GM12878 (cell line): Measurements from ENCODE around the gene MGAT4B. TPM values are rescaled to one million over a fixed set of nuclear protein-coding genes. Genes with fewer than 3 reads are reported as not detected.

Experiments used
- BACH1 ChIP-seq: fragments of 450-650 bp; IDR thresholded peaks from 2 replicates; pipeline ENCODE4 v1.6.1; 2017; ENCODE audit warnings: mild to moderate bottlenecking, borderline replicate concordance
- BCL11A ChIP-seq: IDR thresholded peaks from 2 replicates; pipeline ENCODE4 v1.6.1; 2011; ENCODE audit warnings: low read depth, low read length
- BCLAF1 ChIP-seq: fragments of 450-650 bp; IDR thresholded peaks from 2 replicates; pipeline ENCODE4 v1.6.1; 2017; ENCODE audit warnings: antibody characterized with exemption, mild to moderate bottlenecking, moderate library complexity
- CBFB ChIP-seq: IDR thresholded peaks from 2 replicates; pipeline ENCODE4 v1.6.1; 2016; ENCODE audit warnings: antibody characterized with exemption, low read depth
- CREM ChIP-seq: IDR thresholded peaks from 2 replicates; pipeline ENCODE4 v1.6.1; 2014; ENCODE audit warnings: antibody characterized with exemption, low read depth
- EED ChIP-seq: sonication (generic); IDR thresholded peaks from 2 replicates; pipeline ENCODE4 v1.6.1; 2016; ENCODE audit warnings: antibody characterized with exemption, low read depth
- EGR1 ChIP-seq, 2 experiments: IDR thresholded peaks; 1 replicate in 1 of 2; 2 replicates in 1 of 2; pipeline ENCODE4 v1.6.1; 2011 to 2012; ENCODE audit warnings: low read depth in 2 of 2, low read length in 2 of 2, borderline replicate concordance in 1 of 2, mild to moderate bottlenecking in 1 of 2, moderate library complexity in 1 of 2
- ETV6 ChIP-seq, 2 experiments: fragments of 450-650 bp in 1 of 2; IDR thresholded peaks in 1 of 2; conservative IDR thresholded peaks in 1 of 2; 2 replicates each; pipeline ENCODE4 v1.6.1; 2014; ENCODE audit warnings: antibody characterized with exemption in 1 of 2, borderline replicate concordance in 1 of 2, low read depth in 1 of 2, mild to moderate bottlenecking in 1 of 2, moderate library complexity in 1 of 2
- GATAD2B ChIP-seq: fragments of 450-650 bp; conservative IDR thresholded peaks from 2 replicates; pipeline ENCODE4 v1.6.1; 2017; ENCODE audit warnings: low read depth, mild to moderate bottlenecking, moderate library complexity
- IKZF1 ChIP-seq: fragments of 450-650 bp; conservative IDR thresholded peaks from 2 replicates; pipeline ENCODE4 v1.6.1; 2017; ENCODE audit warnings: antibody characterized with exemption, mild to moderate bottlenecking
- IRF4 ChIP-seq: IDR thresholded peaks from 2 replicates; pipeline ENCODE4 v1.6.1; 2011; ENCODE audit warnings: low read depth, low read length
- JUND ChIP-seq: IDR thresholded peaks from 2 replicates; pipeline ENCODE4 v1.6.1; 2012; ENCODE audit warnings: low read depth, mild to moderate bottlenecking, low read length, improper control_type of control experiment, moderate library complexity
- MAX ChIP-seq: IDR thresholded peaks from 2 replicates; pipeline ENCODE4 v1.6.1; 2012; ENCODE audit warnings: low read depth, low read length, improper control_type of control experiment
- NFYA ChIP-seq: IDR thresholded peaks from 2 replicates; pipeline ENCODE4 v1.6.1; 2011; ENCODE audit warnings: low read depth, mild to moderate bottlenecking, low read length, improper control_type of control experiment, borderline replicate concordance
- SIN3A ChIP-seq: IDR thresholded peaks from 2 replicates; pipeline ENCODE4 v1.6.1; 2012; ENCODE audit warnings: low read depth, low read length, improper control_type of control experiment
- SREBF1 ChIP-seq: IDR thresholded peaks from 2 replicates; pipeline ENCODE4 v1.6.1; 2012; ENCODE audit warnings: mild to moderate bottlenecking, low read length
- TAF1 ChIP-seq: IDR thresholded peaks from 2 replicates; pipeline ENCODE4 v1.6.1; 2011; ENCODE audit warnings: mild to moderate bottlenecking, low read depth, low read length, borderline replicate concordance
- TCF12 ChIP-seq: IDR thresholded peaks from 2 replicates; pipeline ENCODE4 v1.6.1; 2011; ENCODE audit warnings: low read depth, mild to moderate bottlenecking, low read length
- TCF3 ChIP-seq: IDR thresholded peaks from 2 replicates; pipeline ENCODE4 v1.6.1; 2012; ENCODE audit warnings: low read depth, mild to moderate bottlenecking, low read length, borderline replicate concordance; ENCODE audit not compliant: insufficient read depth
- YBX1 ChIP-seq: fragments of 450-650 bp; IDR thresholded peaks from 2 replicates; pipeline ENCODE4 v1.6.1; 2016; ENCODE audit warnings: antibody characterized with exemption
- ZBTB11 ChIP-seq: fragments of 450-650 bp; formaldehyde crosslinking; IDR thresholded peaks from 2 replicates; pipeline ENCODE4 v1.5.0; 2022; ENCODE audit warnings: mild to moderate bottlenecking, missing genetic modification characterization
- ZNF274 ChIP-seq: IDR thresholded peaks from one replicate; pipeline ENCODE4 v1.8.0; 2011; ENCODE audit not compliant: insufficient read length, insufficient read depth
- ZNF622 ChIP-seq: fragments of 450-650 bp; IDR thresholded peaks from 2 replicates; pipeline ENCODE4 v1.6.1; 2017; ENCODE audit warnings: mild to moderate bottlenecking, inconsistent platforms
- ZSCAN29 ChIP-seq: fragments of 450-650 bp; IDR thresholded peaks from 2 replicates; pipeline ENCODE4 v1.6.1; 2017; ENCODE audit warnings: mild to moderate bottlenecking, moderate library complexity
- polyA plus RNA-seq, 11 experiments: library from polyadenylated mRNA; depleted of rRNA in 4 of 11; unstranded in 6 of 11; stranded (reverse) in 5 of 11; fragments of >200 nt; fragmentation: Nextera tagmentation in 4 of 11; fragmentation: Illumina TruSeq in 1 of 11; extraction: Ambion mirVana in 4 of 11; extraction: Trizol in 1 of 11; gene quantifications; 1 replicate in 1 of 11; 2 replicates in 10 of 11; pipeline versions ENCODE4 v1.2.1 to v1.2.3, GENCODE V29; 2011 to 2016; ENCODE audit warnings: inconsistent platforms in 2 of 11, missing spikeins in 2 of 11, low read depth in 1 of 11
- total RNA-seq, 4 experiments: library from RNA; depleted of rRNA in 3 of 4; stranded (reverse); fragments of >200 nt in 3 of 4; fragmentation: Illumina TruSeq in 1 of 4; extraction: Trizol in 1 of 4; gene quantifications; 2 replicates each; pipeline versions ENCODE4 v1.2.1 to v1.2.3, GENCODE V29; 2013 to 2021

MGAT4B gene
- total and polyA plus RNA-seq, 10 of the 15 experiments (the other 5 are each of a cell fraction or from before 2014, with no cell fraction given): 0.60 to 82.5 (median 34.4) TPM; not detected in 1

GRCh38 chr5:179759581-179760551 lies 46.8 kb downstream of the MGAT4B start (continued):
- TF ChIP-seq BCLAF1: no peak
- TF ChIP-seq SREBF1: no peak
- peak; percentile 54; the same call in 1 of the 2 replicates for TF ChIP-seq CREM
- TF ChIP-seq TAF1: no peak
- no peak for TF ChIP-seq EGR1 (IDR thresholded peaks at IDR 0.05; ENCODE audit: borderline replicate concordance in 1 of 2, low read depth in 2 of 2, low read length in 2 of 2)
- TF ChIP-seq IRF4: no peak
- no peak for TF ChIP-seq YBX1
- TF ChIP-seq TCF3: 0 out of 2 replicates have a peak, but pooled peaks have one; percentile 25
- no peak for TF ChIP-seq ZNF622
- 0 out of 2 replicates have a peak, but pooled peaks have one; percentile 15 for TF ChIP-seq IKZF1
- TF ChIP-seq ZBTB11 (CRISPR knock-in tag): no peak
- TF ChIP-seq GATAD2B: no peak
- TF ChIP-seq JUND: no peak
- no peak for TF ChIP-seq SIN3A
- TF ChIP-seq ZNF274: no peak
- peak; percentile 60; the same call in 1 of the 2 replicates for TF ChIP-seq TCF12
- TF ChIP-seq MAX: no peak
- TF ChIP-seq CBFB: no peak; the same call in 1 of the 2 replicates
- no peak for TF ChIP-seq BCL11A
- peak; percentile 63 for TF ChIP-seq EED
- no peak for TF ChIP-seq ZSCAN29
- no peak for TF ChIP-seq NFYA
- TF ChIP-seq ETV6 (conservative IDR thresholded peaks at IDR 0.05 in 1 of 2, IDR thresholded peaks at IDR 0.05 in 1 of 2; ENCODE audit: borderline replicate concordance in 1 of 2, low read depth in 1 of 2): no peak
- TF ChIP-seq BACH1: no peak
